ENCODE data around the gene RPS15.

Gene RPS15

DNA sequence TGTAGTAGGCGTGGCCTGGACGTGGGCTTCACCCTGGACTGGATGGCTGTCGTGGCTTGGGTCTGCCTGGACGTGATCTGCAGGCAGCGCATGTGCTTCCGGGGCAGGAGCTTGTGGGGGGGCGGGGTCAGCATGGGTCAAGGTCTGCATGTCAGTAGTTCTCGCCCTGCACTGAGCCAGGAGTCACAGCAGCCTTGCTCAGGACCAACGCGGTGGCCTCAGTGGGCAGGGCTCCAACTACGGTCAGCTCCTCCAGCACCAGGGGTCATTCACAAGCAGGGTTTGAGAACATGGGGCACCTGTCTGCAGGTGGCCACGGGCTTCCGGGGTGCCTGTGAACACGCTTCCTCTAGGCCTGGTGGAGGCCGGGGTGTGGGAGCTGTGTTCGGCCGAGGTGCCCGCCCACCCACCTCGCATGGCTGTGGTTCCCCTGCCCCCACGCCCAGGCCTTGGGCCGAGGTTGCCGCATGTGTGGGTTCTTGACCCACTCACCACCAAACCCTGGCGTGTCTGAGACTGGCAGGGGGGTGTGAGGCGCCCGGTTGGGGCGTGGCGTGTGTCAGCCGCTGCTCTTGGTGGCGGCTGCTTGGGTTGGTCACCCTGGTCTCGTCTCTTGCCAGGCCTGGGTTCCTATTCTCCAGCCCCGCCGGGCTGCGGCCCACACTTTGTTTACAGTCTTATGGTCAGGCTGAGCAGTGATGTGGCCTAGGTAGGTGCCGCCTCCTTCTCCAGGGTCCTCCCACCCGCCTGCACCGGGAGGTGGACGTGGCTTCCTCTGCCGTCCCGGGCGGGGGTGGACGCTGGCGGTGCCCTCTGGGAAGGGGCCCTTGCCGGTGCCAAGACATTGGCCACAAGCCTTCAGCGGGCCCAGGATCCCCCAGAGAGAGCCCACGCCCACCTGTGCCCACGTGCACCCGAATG lies 4.8 kb upstream of the RPS15 start:
- Histone ChIP-seq H3K27ac (no peak overlapping the region), H4K20me1 (ENCODE audit: insufficient read depth) (no peaks in the 10 kb centered on the region), H3K4me3 (IDR thresholded peaks at IDR 0.05; ENCODE audit: insufficient read depth, low read depth, low read length) (no peak overlapping the region), H3K4me2 (no peak overlapping the region), H3K9ac (no peak overlapping the region), H3K27me3 (ENCODE audit: insufficient read depth, low read depth) (no peaks in the 10 kb centered on the region), H3K4me1 (ENCODE audit: low read depth, poor library complexity, severe bottlenecking) (no peaks in the 10 kb centered on the region), H2AFZ (ENCODE audit: low read depth) (no peak overlapping the region), H3K79me2 (ENCODE audit: insufficient read depth, low read depth) (peaks cover under 1% of the 10 kb centered on the region; the same call in 1 of the 2 replicates), H3K36me3 (ENCODE audit: insufficient read depth) (no peaks in the 10 kb centered on the region)
- TF ChIP-seq, protein P1, sequence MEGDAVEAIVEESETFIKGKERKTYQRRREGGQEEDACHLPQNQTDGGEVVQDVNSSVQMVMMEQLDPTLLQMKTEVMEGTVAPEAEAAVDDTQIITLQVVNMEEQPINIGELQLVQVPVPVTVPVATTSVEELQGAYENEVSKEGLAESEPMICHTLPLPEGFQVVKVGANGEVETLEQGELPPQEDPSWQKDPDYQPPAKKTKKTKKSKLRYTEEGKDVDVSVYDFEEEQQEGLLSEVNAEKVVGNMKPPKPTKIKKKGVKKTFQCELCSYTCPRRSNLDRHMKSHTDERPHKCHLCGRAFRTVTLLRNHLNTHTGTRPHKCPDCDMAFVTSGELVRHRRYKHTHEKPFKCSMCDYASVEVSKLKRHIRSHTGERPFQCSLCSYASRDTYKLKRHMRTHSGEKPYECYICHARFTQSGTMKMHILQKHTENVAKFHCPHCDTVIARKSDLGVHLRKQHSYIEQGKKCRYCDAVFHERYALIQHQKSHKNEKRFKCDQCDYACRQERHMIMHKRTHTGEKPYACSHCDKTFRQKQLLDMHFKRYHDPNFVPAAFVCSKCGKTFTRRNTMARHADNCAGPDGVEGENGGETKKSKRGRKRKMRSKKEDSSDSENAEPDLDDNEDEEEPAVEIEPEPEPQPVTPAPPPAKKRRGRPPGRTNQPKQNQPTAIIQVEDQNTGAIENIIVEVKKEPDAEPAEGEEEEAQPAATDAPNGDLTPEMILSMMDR (conservative IDR thresholded peaks at IDR 0.05; ENCODE audit: low read depth, low read length): no peak

DNA sequence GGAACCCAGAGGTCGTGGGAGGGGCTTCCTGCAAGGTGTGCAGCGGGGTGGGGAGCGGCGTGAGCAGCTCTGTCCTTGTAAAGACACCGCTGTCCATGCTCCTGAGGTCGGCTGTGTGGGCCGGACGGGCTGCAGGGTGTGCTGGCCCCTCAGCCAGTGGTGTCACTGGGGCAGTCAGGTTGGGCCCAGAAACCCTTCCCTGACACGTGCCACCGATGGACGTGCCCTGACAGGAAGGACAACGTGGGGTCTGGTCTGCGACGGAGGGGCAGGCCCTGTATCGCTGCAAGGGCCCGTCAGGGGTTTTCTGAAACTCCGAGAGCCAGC lies 4.2 kb upstream of the RPS15 start:
- no peaks in the 10 kb centered on the region for H3K36me3 ChIP-seq (ENCODE audit: insufficient read depth)
- peaks cover 7% of the 10 kb centered on the region for H3K79me2 ChIP-seq (ENCODE audit: insufficient read depth, low read depth)
- H3K27ac ChIP-seq: no peak overlapping the region
- TF ChIP-seq, protein P1 (conservative IDR thresholded peaks at IDR 0.05; ENCODE audit: low read depth, low read length): no peak
- no peak overlapping the region for H2AFZ ChIP-seq (ENCODE audit: low read depth)
- no peak overlapping the region for H3K9ac ChIP-seq
- no peak overlapping the region for H3K4me3 ChIP-seq (IDR thresholded peaks at IDR 0.05; ENCODE audit: insufficient read depth, low read depth, low read length)
- no peaks in the 10 kb centered on the region for H3K4me1 ChIP-seq (ENCODE audit: low read depth, poor library complexity, severe bottlenecking)
- no peaks in the 10 kb centered on the region for H3K27me3 ChIP-seq (ENCODE audit: insufficient read depth, low read depth)
- no peaks in the 10 kb centered on the region; the same call in 1 of the 2 replicates for H4K20me1 ChIP-seq (ENCODE audit: insufficient read depth)
- H3K4me2 ChIP-seq: no peak overlapping the region

DNA sequence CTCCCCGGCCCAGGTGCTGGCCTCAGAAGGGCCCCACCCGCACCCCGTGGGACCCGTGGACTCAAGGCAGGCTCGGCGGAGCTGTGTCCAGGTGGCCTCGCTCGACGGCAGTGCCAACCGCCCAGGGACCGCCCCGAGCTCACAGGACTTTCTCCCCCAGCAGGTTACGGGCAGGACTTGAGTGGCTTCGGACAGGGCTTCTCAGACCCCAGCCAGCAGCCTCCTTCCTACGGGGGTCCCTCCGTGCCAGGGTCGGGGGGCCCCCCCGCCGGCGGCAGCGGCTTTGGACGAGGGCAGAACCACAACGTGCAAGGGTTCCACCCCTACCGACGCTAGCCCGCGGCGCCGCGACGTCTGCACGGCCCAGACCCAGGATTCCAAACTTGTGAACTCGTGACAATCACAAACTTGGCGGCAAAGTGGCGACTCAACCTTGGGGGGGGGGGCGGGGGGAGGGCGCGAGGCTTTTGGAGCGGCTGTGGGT lies 3.6 kb upstream of the RPS15 start:
- no peaks in the 10 kb centered on the region for H3K36me3 ChIP-seq (ENCODE audit: insufficient read depth)
- H3K79me2 ChIP-seq (ENCODE audit: insufficient read depth, low read depth): peaks cover 13% of the 10 kb centered on the region
- H3K27me3 ChIP-seq (ENCODE audit: insufficient read depth, low read depth): no peaks in the 10 kb centered on the region
- peaks cover 3% of the 10 kb centered on the region for H3K4me1 ChIP-seq (ENCODE audit: low read depth, poor library complexity, severe bottlenecking)
- H3K4me2 ChIP-seq: no peak overlapping the region
- H3K4me3 ChIP-seq (IDR thresholded peaks at IDR 0.05; ENCODE audit: insufficient read depth, low read depth, low read length): no peak overlapping the region
- peaks cover 3% of the 10 kb centered on the region; the same call in 1 of the 2 replicates for H4K20me1 ChIP-seq (ENCODE audit: insufficient read depth)
- H2AFZ ChIP-seq (ENCODE audit: low read depth): no peak overlapping the region
- TF ChIP-seq, protein P1 (conservative IDR thresholded peaks at IDR 0.05; ENCODE audit: low read depth, low read length): no peak
- H3K9ac ChIP-seq: no peak overlapping the region
- H3K27ac ChIP-seq: no peak overlapping the region

DNA sequence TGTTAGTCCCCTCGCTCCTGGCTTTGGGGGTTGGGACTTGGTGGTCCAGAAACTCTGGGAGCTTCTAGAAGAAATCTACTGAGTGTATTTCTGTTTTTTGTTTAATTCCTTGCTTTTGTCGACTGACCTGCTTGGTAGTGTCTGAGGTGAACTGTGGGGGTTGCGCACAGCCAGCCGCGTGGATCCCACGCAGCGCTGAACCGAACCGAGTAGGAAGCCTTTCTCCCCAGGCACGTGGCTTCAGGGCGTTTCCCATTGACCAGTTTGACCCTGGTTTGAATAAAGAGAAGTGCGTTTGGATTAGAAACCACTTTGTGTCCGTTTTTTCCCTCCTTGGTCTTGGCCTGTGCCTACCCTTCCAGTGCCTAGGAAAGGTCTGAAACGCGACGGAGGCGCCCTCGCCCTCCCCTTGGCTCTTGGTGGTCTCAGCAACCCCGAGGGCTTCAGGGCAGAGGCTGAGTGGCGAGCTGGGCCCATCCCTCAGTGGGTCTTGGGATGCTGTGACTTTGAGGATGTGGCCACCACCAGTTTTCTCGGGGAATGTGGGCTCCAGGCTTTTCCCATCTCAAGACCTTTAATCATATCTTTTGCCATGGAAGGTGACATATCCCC lies 2.7 kb upstream of the RPS15 start:
- Histone ChIP-seq H3K79me2 (ENCODE audit: insufficient read depth, low read depth) (peaks cover 21% of the 10 kb centered on the region), H3K36me3 (ENCODE audit: insufficient read depth) (0 out of 2 replicates have a peak, but pooled peaks cover 2% of the 10 kb centered on the region), H3K9ac (no peak overlapping the region)

More for the DNA sequence above, 2.7 kb upstream of the RPS15 start:
- Histone ChIP-seq H2AFZ (ENCODE audit: low read depth) (no peak overlapping the region), H3K4me2 (no peak overlapping the region), H3K27me3 (ENCODE audit: insufficient read depth, low read depth) (no peaks in the 10 kb centered on the region), H3K27ac (no peak overlapping the region), H3K4me3 (IDR thresholded peaks at IDR 0.05; ENCODE audit: insufficient read depth, low read depth, low read length) (no peak overlapping the region), H3K4me1 (ENCODE audit: low read depth, poor library complexity, severe bottlenecking) (peaks cover 8% of the 10 kb centered on the region), H4K20me1 (ENCODE audit: insufficient read depth) (peaks cover 4% of the 10 kb centered on the region; the same call in 1 of the 2 replicates)
- TF ChIP-seq, protein P1 (conservative IDR thresholded peaks at IDR 0.05; ENCODE audit: low read depth, low read length): no peak

All from KMS-11 (cell line).